Hindlimb muscle (tissue), 1 donor: Measurements from ENCODE around the gene CLEC4F. TPM values are rescaled to one million over a fixed set of nuclear protein-coding genes. Genes with fewer than 3 reads are reported as not detected.

Source experiments
- DNase-seq: peaks from one replicate; pipeline ENCODE4 v3.0.0-alpha.2; 2013
- polyA plus RNA-seq: library from polyadenylated mRNA; unstranded; fragments of 120-200 nt; gene quantifications from one replicate; pipeline ENCODE4 v1.2.1, GENCODE V29; 2013; ENCODE audit not compliant: insufficient read length

CLEC4F gene
- 0.36 TPM for polyA plus RNA-seq

GRCh38 chr2:70820499-70820898, at the start of gene CLEC4F:
TSS of gene CLEC4F (minus strand) at chr2:70820599. CDS start at chr2:70820523, 76 bp downstream.
- DNase-seq: no peak

- DNase-seq: no peak
These were observed 48.6 kb upstream of the CLEC4F start for GRCh38 chr2:70868970-70869369.

- peak; percentile 75 for DNase-seq
These were observed 41.6 kb upstream of the CLEC4F start for GRCh38 chr2:70861777-70862625.

- DNase-seq: no peak
These were observed 35.3 kb upstream of the CLEC4F start for GRCh38 chr2:70855667-70856066.

- no peak for DNase-seq
These were observed 34.0 kb upstream of the CLEC4F start for GRCh38 chr2:70854411-70854810.

GRCh38 chr2:70852824-70853223, 32.4 kb upstream of the CLEC4F start:
- DNase-seq: no peak

GRCh38 chr2:70851704-70852103, 31.3 kb upstream of the CLEC4F start:
- DNase-seq: no peak

- DNase-seq: no peak
These were observed 30.5 kb upstream of the CLEC4F start for GRCh38 chr2:70850925-70851324.

GRCh38 chr2:70842401-70842800, 22.0 kb upstream of the CLEC4F start:
- DNase-seq: no peak

GRCh38 chr2:70837980-70838925, 17.9 kb upstream of the CLEC4F start:
- DNase-seq: no peak

- DNase-seq: no peak
These were observed 15.2 kb upstream of the CLEC4F start, which contains the start of gene CD207 for GRCh38 chr2:70835643-70836042. TSS of gene CD207 (minus strand) at chr2:70835816. CDS start at chr2:70835776, 40 bp downstream.

- DNase-seq: no peak
These were observed 14.5 kb upstream of the CLEC4F start for GRCh38 chr2:70834881-70835280.

GRCh38 chr2:70834106-70834505, 13.7 kb upstream of the CLEC4F start:
- no peak for DNase-seq

- DNase-seq: no peak
These were observed 12.8 kb upstream of the CLEC4F start for GRCh38 chr2:70833246-70833645.

GRCh38 chr2:70832386-70832785, 12.0 kb upstream of the CLEC4F start:
- DNase-seq: no peak

- DNase-seq: no peak
These were observed 11.5 kb upstream of the CLEC4F start for GRCh38 chr2:70831861-70832260.

GRCh38 chr2:70830366-70830765, 10.0 kb upstream of the CLEC4F start:
- DNase-seq: peak; percentile 28

- no peak for DNase-seq
These were observed 9.5 kb upstream of the CLEC4F start for GRCh38 chr2:70829916-70830315.

- no peak for DNase-seq
These were observed 8.8 kb upstream of the CLEC4F start for GRCh38 chr2:70828914-70829824.

- no peak for DNase-seq
These were observed 7.7 kb upstream of the CLEC4F start for GRCh38 chr2:70828115-70828514.

- DNase-seq: no peak
These were observed 7.0 kb upstream of the CLEC4F start for GRCh38 chr2:70827388-70827787.

GRCh38 chr2:70826696-70827350, 6.4 kb upstream of the CLEC4F start:
- no peak for DNase-seq
